Measurements from ENCODE around the gene NECTIN2. TPM values are rescaled to one million over a fixed set of nuclear protein-coding genes. Genes with fewer than 3 reads are reported as not detected.

The NECTIN2 gene
- total RNA-seq, 1 experiment from 2014 or later, result 2.0 TPM

DNA sequence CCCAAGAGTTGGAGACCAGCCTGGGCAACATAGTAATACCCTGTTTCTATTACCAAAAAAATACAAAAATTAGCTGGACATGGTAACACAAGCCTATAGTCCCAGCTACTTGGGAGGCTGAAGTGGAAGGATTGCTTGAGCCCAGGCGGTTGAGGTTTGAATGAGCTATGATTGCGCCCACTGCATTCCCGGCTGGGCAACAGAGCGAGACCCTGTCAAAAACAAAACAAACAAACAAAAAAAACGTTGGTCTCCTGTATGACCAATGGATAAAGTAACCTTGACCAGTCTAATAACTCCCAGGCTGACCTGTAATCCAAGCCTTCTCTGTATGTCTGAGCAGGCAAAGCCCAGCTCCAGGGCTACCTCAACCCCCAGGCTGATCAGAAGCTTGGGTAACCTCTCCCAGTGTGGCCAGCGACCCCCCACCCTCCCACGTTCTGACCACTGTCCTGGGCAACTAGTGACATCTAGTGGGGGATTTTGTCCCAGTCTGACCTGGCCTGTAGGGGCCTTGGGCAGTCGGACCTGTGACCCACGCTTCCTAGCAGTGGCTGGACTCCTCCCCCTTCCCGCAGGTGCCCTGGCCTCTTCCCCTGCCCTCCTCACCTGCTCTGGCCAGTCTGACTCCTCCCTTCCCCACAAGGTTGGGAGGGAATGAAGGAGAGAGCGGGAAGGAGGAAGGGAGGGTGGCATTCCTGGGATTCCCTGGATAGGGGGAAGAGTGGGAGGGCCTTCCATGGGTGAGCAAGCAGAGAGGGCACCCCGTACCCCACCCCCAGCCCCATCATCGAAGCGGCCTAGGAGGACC is 38.2 kb upstream of the NECTIN2 start:
- Histone ChIP-seq H3K9me2 (replicated peaks; ENCODE audit: insufficient read depth, low read length) (no peaks in the 10 kb centered on the region), H3K36me3 (ENCODE audit: insufficient read depth, low read length) (no peaks in the 10 kb centered on the region), H3K79me2 (ENCODE audit: low read length) (no peaks in the 10 kb centered on the region), H4K20me1 (ENCODE audit: insufficient read depth, low read depth, low read length) (no peaks in the 10 kb centered on the region), H3K4me2 (ENCODE audit: low read depth, low read length, poor library complexity, severe bottlenecking) (no peak overlapping the region), H3K27ac (ENCODE audit: low read length) (no peak overlapping the region), H2AFZ (ENCODE audit: low read length) (no peak overlapping the region), H3K9ac (ENCODE audit: low read length) (no peak overlapping the region), H3K4me1 (ENCODE audit: low read length) (no peaks in the 10 kb centered on the region), H3K9me3 (ENCODE audit: low read length) (no peaks in the 10 kb centered on the region), H3K4me3 (ENCODE audit: low read length) (no peak overlapping the region), H3K27me3 (ENCODE audit: low read length) (no peaks in the 10 kb centered on the region)
- DNase-seq, result no peak

DNA sequence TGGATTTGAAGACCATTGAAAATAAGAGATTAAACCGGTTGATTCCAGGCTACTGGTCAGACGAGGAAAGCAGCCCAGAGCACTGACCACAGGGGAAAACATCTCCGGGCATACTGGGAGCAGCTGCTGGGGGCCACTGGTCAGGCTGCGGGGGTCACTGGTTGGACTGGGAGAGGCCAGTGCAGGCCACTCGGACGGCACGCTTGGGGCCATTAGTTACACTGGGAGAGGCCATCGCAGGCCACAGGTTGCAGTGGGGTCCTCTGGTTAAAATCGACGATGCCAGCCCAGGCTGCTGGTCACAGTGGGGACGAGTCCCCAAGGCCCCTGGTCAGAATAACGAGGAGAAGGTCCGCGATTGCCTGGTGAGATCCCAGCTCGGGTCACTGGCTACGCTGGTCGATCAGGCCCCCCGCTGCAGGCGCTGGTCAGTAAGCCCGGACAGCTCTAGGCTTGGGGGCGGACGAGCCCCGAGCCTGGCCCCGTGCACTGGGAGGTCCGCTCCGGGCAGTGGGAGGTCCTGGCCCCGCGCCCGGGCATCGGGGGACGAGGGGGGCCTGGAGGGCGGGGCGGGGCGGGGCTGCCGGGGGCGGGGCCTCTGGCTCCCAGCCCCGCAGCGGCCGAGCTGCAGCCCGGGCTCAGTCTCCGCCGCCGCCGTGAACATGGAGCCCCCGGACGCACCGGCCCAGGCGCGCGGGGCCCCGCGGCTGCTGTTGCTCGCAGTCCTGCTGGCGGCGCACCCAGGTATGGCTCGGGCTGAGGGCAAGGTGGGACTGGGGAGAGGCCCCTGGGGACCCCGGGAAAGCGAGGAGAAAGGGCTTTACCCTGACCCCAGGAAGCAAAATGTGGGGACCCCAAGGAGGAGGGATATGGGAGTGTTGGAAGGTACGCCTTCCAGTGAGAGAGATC is 37.4 kb upstream of the NECTIN2 start, which contains the start of gene BCAM:
TSS of gene BCAM (plus strand) at position 641 of the 909 bp plus-strand sequence. CDS start at position 663, 22 bp downstream.
- H3K79me2 ChIP-seq (ENCODE audit: low read length), result no peaks in the 10 kb centered on the region
- no peaks in the 10 kb centered on the region for H3K36me3 ChIP-seq (ENCODE audit: insufficient read depth, low read length)
- no peaks in the 10 kb centered on the region for H3K9me2 ChIP-seq (replicated peaks; ENCODE audit: insufficient read depth, low read length)
- no peak within 1 kb of the TSS for H3K9ac ChIP-seq (ENCODE audit: low read length)
- no peaks in the 10 kb centered on the region for H3K27me3 ChIP-seq (ENCODE audit: low read length)
- no peaks in the 10 kb centered on the region for H3K9me3 ChIP-seq (ENCODE audit: low read length)
- H4K20me1 ChIP-seq (ENCODE audit: insufficient read depth, low read depth, low read length), result no peaks in the 10 kb centered on the region
- H3K27ac ChIP-seq (ENCODE audit: low read length), result no peak within 1 kb of the TSS
- H3K4me3 ChIP-seq (ENCODE audit: low read length), result no peak within 1 kb of the TSS
- H3K4me1 ChIP-seq (ENCODE audit: low read length), result no peaks in the 10 kb centered on the region
- no peak within 1 kb of the TSS for H2AFZ ChIP-seq (ENCODE audit: low read length)
- DNase-seq, result no peak
- no peak within 1 kb of the TSS for H3K4me2 ChIP-seq (ENCODE audit: low read depth, low read length, poor library complexity, severe bottlenecking)

DNA sequence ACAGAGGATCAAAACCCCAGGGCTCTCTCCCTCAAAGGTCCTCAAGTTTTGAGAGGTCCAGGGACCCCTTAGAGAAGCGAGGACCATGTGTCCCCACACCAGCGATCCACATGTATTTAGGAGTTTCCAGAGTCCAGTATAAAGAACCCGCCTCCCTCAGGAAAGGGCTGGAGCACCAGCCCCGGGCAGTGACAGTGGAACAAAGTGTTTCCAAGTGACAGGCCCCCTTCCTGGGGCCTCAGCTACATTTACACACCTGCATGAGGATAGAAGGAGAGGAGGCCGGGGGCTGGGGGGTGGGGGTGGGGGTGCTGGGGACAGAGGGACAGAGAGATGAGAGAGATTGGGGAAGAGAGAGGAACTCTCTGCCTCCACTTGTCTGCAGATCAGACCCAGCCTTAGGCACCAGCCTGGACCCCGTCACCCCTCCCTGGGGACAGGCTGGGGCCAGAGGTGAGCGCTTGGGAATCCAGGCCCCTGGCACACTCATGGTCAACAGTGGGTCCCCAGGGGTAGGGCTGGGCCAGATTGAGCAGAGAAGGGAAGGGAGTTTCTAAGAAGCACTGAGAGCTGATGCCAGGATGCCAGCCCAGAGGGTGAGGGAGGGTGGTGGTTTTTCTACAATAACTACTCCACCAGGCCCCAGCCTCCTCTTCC is 36.4 kb upstream of the NECTIN2 start:
- Histone ChIP-seq H3K4me3 (ENCODE audit: low read length) (no peak overlapping the region), H3K27ac (ENCODE audit: low read length) (no peak overlapping the region), H3K9me2 (replicated peaks; ENCODE audit: insufficient read depth, low read length) (no peaks in the 10 kb centered on the region), H2AFZ (ENCODE audit: low read length) (no peak overlapping the region), H3K9ac (ENCODE audit: low read length) (no peak overlapping the region), H3K27me3 (ENCODE audit: low read length) (no peaks in the 10 kb centered on the region), H3K9me3 (ENCODE audit: low read length) (no peaks in the 10 kb centered on the region), H3K36me3 (ENCODE audit: insufficient read depth, low read length) (no peaks in the 10 kb centered on the region), H3K4me1 (ENCODE audit: low read length) (no peaks in the 10 kb centered on the region), H3K4me2 (ENCODE audit: low read depth, low read length, poor library complexity, severe bottlenecking) (no peak overlapping the region), H3K79me2 (ENCODE audit: low read length) (no peaks in the 10 kb centered on the region), H4K20me1 (ENCODE audit: insufficient read depth, low read depth, low read length) (no peaks in the 10 kb centered on the region)
- no peak for DNase-seq

DNA sequence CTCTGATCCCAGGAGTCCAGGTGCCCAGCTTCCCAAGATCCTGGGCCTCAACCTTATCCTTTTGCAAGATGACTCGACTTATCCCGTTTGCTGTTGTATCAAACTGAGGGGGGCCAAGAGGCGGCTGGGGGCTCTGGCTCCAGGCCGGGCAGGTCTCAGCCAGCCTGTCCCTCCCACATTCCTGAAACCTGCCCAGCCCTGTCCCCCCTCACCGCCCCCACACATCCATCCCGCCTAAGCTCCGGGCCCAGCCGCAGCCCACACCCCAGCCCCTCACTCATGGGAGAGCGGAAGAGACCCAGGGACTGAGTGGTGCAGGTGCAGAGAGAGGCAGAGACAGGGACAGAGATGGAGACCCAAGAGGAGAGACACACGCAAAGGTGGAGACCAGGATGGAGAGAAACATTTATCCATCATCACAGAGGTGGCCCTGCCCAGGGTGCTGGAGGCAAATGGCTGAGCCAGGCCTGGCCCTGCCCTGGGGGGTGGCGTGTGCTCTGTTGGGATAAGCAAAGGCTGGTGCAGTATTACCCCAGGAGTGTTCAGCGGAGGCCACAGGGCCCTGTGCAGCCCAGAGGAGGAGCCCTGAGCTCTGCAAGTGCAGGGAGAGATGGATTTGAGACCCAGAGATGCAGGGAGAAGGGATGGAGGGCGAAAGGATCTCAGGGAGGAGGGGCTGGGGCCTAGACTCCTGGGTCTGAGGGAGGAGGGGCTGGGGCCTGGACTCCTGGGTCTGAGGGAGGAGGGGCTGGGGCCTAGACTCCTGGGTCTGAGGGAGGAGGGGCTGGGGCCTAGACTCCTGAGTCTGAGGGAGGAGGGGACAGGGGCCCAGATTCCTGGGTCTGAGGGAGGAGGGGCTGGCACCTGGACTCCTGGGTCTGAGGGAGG is 35.6 kb upstream of the NECTIN2 start:
- Histone ChIP-seq H3K27ac (ENCODE audit: low read length) (no peak overlapping the region), H3K4me1 (ENCODE audit: low read length) (no peaks in the 10 kb centered on the region), H3K9me3 (ENCODE audit: low read length) (no peaks in the 10 kb centered on the region), H3K9me2 (replicated peaks; ENCODE audit: insufficient read depth, low read length) (no peaks in the 10 kb centered on the region), H3K27me3 (ENCODE audit: low read length) (no peaks in the 10 kb centered on the region), H3K4me2 (ENCODE audit: low read depth, low read length, poor library complexity, severe bottlenecking) (no peak overlapping the region), H3K9ac (ENCODE audit: low read length) (no peak overlapping the region), H2AFZ (ENCODE audit: low read length) (no peak overlapping the region), H3K4me3 (ENCODE audit: low read length) (no peak overlapping the region), H3K79me2 (ENCODE audit: low read length) (no peaks in the 10 kb centered on the region), H3K36me3 (ENCODE audit: insufficient read depth, low read length) (no peaks in the 10 kb centered on the region), H4K20me1 (ENCODE audit: insufficient read depth, low read depth, low read length) (no peaks in the 10 kb centered on the region)
- no peak for DNase-seq

DNA sequence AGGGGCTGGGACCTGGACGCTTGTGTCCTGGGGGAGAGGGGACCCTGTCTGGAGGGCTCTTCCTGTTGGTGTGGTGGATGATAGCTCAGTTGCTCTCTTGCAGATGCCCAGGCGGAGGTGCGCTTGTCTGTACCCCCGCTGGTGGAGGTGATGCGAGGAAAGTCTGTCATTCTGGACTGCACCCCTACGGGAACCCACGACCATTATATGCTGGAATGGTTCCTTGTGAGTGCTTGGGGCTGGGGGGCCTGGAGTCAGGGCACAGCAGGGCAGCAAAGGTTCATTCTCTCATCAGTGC is 35.0 kb upstream of the NECTIN2 start:
- H3K36me3 ChIP-seq (ENCODE audit: insufficient read depth, low read length), result no peaks in the 10 kb centered on the region
- no peaks in the 10 kb centered on the region for H3K79me2 ChIP-seq (ENCODE audit: low read length)
- H4K20me1 ChIP-seq (ENCODE audit: insufficient read depth, low read depth, low read length), result no peaks in the 10 kb centered on the region
- H3K27ac ChIP-seq (ENCODE audit: low read length), result no peak overlapping the region
- H3K4me2 ChIP-seq (ENCODE audit: low read depth, low read length, poor library complexity, severe bottlenecking), result no peak overlapping the region
- no peak overlapping the region for H3K4me3 ChIP-seq (ENCODE audit: low read length)
- no peak for DNase-seq
- H3K9ac ChIP-seq (ENCODE audit: low read length), result no peak overlapping the region
- H3K27me3 ChIP-seq (ENCODE audit: low read length), result no peaks in the 10 kb centered on the region
- H3K9me3 ChIP-seq (ENCODE audit: low read length), result no peaks in the 10 kb centered on the region
- no peak overlapping the region for H2AFZ ChIP-seq (ENCODE audit: low read length)
- no peaks in the 10 kb centered on the region for H3K4me1 ChIP-seq (ENCODE audit: low read length)
- no peaks in the 10 kb centered on the region for H3K9me2 ChIP-seq (replicated peaks; ENCODE audit: insufficient read depth, low read length)

DNA sequence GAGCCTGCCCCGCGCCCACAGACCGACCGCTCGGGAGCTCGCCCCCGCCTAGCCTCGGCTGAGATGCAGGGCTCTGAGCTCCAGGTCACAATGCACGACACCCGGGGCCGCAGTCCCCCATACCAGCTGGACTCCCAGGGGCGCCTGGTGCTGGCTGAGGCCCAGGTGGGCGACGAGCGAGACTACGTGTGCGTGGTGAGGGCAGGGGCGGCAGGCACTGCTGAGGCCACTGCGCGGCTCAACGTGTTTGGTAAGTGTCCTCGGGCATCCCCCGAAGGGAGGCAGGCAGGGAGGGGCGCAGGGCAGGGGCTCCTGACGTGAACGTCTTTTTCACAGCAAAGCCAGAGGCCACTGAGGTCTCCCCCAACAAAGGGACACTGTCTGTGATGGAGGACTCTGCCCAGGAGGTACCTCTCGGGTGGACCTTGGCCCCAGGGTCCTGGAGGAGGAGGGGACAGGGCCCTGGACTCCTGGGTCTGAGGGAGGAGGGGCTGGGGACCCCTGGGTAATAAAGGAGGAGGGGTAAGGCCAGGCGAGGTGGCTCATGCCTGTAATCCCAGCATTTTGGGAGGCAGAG is 33.9 kb upstream of the NECTIN2 start:
- DNase-seq, result no peak
- no peak overlapping the region for H3K4me2 ChIP-seq (ENCODE audit: low read depth, low read length, poor library complexity, severe bottlenecking)
- H4K20me1 ChIP-seq (ENCODE audit: insufficient read depth, low read depth, low read length), result no peaks in the 10 kb centered on the region
- no peaks in the 10 kb centered on the region for H3K36me3 ChIP-seq (ENCODE audit: insufficient read depth, low read length)
- H3K27ac ChIP-seq (ENCODE audit: low read length), result no peak overlapping the region
- no peaks in the 10 kb centered on the region for H3K79me2 ChIP-seq (ENCODE audit: low read length)
- no peaks in the 10 kb centered on the region for H3K9me3 ChIP-seq (ENCODE audit: low read length)
- H3K4me1 ChIP-seq (ENCODE audit: low read length), result no peaks in the 10 kb centered on the region
- no peak overlapping the region for H3K9ac ChIP-seq (ENCODE audit: low read length)
- no peak overlapping the region for H3K4me3 ChIP-seq (ENCODE audit: low read length)
- no peaks in the 10 kb centered on the region for H3K9me2 ChIP-seq (replicated peaks; ENCODE audit: insufficient read depth, low read length)
- no peaks in the 10 kb centered on the region for H3K27me3 ChIP-seq (ENCODE audit: low read length)
- H2AFZ ChIP-seq (ENCODE audit: low read length), result no peak overlapping the region

DNA sequence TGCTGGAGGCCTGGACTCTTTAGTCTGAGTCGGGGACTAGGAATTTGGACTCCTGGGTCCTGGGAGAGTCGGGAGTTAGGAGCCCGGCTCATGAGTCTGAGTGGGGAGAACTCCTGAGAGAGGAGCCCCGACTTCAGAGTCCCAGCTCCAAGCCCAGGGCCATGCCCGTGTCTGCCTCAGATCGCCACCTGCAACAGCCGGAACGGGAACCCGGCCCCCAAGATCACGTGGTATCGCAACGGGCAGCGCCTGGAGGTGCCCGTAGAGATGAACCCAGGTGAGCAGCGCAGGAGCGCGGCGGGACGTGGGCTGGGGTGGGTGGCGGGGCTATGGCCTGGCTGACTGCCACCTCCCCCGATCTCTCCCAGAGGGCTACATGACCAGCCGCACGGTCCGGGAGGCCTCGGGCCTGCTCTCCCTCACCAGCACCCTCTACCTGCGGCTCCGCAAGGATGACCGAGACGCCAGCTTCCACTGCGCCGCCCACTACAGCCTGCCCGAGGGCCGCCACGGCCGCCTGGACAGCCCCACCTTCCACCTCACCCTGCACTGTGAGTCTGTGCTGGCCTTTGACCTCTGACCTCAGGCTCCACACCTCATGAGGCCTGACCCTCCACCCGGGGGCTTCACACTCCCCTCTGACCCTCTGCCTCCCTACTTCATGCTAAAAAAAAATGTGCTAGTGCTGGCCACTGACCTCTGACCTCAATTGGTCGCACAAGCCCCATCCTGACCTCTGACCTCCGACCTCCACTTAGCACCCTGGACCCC is 32.8 kb upstream of the NECTIN2 start:
- Histone ChIP-seq H3K4me2 (ENCODE audit: low read depth, low read length, poor library complexity, severe bottlenecking) (no peak overlapping the region), H4K20me1 (ENCODE audit: insufficient read depth, low read depth, low read length) (no peaks in the 10 kb centered on the region)

More for the DNA sequence above, 32.8 kb upstream of the NECTIN2 start:
- no peak for DNase-seq
- H3K4me3 ChIP-seq (ENCODE audit: low read length), result no peak overlapping the region
- H3K9me2 ChIP-seq (replicated peaks; ENCODE audit: insufficient read depth, low read length), result no peaks in the 10 kb centered on the region
- H3K9me3 ChIP-seq (ENCODE audit: low read length), result no peaks in the 10 kb centered on the region
- no peaks in the 10 kb centered on the region for H3K36me3 ChIP-seq (ENCODE audit: insufficient read depth, low read length)
- no peaks in the 10 kb centered on the region for H3K27me3 ChIP-seq (ENCODE audit: low read length)
- H3K27ac ChIP-seq (ENCODE audit: low read length), result no peak overlapping the region
- H3K9ac ChIP-seq (ENCODE audit: low read length), result no peak overlapping the region
- H2AFZ ChIP-seq (ENCODE audit: low read length), result no peak overlapping the region
- H3K4me1 ChIP-seq (ENCODE audit: low read length), result no peaks in the 10 kb centered on the region
- H3K79me2 ChIP-seq (ENCODE audit: low read length), result no peaks in the 10 kb centered on the region
